Umbilical cord (tissue), 2 donors: ENCODE measurements around the gene TOMM7. TPM values are rescaled to one million over a fixed set of nuclear protein-coding genes. Genes with fewer than 3 reads are reported as not detected.
"Not testable (repeated sequence)": the region's sequence is repeated elsewhere in the genome, so short reads cannot be mapped to it uniquely, and the experiment has no call there.

Source experiments
- DNase-seq: peaks from one replicate; pipeline ENCODE4 v3.0.0-alpha.2; 2015; ENCODE audit warnings: low spot score
- total RNA-seq: library from RNA; depleted of rRNA; stranded (reverse); fragments of >200 nt; gene quantifications from one replicate; pipeline ENCODE4 v1.2.3, GENCODE V29; 2014; ENCODE audit warnings: low replicate concordance; ENCODE audit not compliant: insufficient read depth

TOMM7 gene
- total RNA-seq, 1 donor from 2014 or later: 273 TPM

GRCh38 chr7:22853674-22854157 is 31.1 kb upstream of the TOMM7 start:
- DNase-seq: no peak

- DNase-seq: no peak
Observed at GRCh38 chr7:22853138-22853537, 30.5 kb upstream of the TOMM7 start.

- DNase-seq: no peak
Observed at GRCh38 chr7:22851145-22851544, 28.5 kb upstream of the TOMM7 start.

- not testable (repeated sequence) for DNase-seq
Observed at GRCh38 chr7:22850394-22850793, 27.7 kb upstream of the TOMM7 start.

- DNase-seq: no peak
Observed at GRCh38 chr7:22849662-22850061, 27.0 kb upstream of the TOMM7 start.

GRCh38 chr7:22849172-22849571 is 26.5 kb upstream of the TOMM7 start:
- DNase-seq: no peak

- no peak for DNase-seq
Observed at GRCh38 chr7:22846961-22847360, 24.3 kb upstream of the TOMM7 start.

GRCh38 chr7:22845221-22845834 is 22.7 kb upstream of the TOMM7 start:
- no peak for DNase-seq

GRCh38 chr7:22843681-22844309 is 21.1 kb upstream of the TOMM7 start:
- no peak for DNase-seq

- no peak for DNase-seq
Observed at GRCh38 chr7:22842973-22843372, 20.3 kb upstream of the TOMM7 start.

- DNase-seq: no peak
Observed at GRCh38 chr7:22842383-22842941, 19.8 kb upstream of the TOMM7 start.

- DNase-seq: no peak
Observed at GRCh38 chr7:22841954-22842353, 19.3 kb upstream of the TOMM7 start.

- DNase-seq: no peak
Observed at GRCh38 chr7:22837308-22837707, 14.7 kb upstream of the TOMM7 start.

- DNase-seq: not testable (repeated sequence)
Observed at GRCh38 chr7:22836506-22836905, 13.9 kb upstream of the TOMM7 start.

- no peak for DNase-seq
Observed at GRCh38 chr7:22833957-22834356, 11.3 kb upstream of the TOMM7 start.

GRCh38 chr7:22833113-22833855 is 10.6 kb upstream of the TOMM7 start:
- DNase-seq: no peak

GRCh38 chr7:22832401-22832800 is 9.8 kb upstream of the TOMM7 start:
- no peak for DNase-seq

GRCh38 chr7:22831602-22832305 is 9.1 kb upstream of the TOMM7 start:
- no peak for DNase-seq

- DNase-seq: no peak
Observed at GRCh38 chr7:22827563-22827962, 4.9 kb upstream of the TOMM7 start.

- DNase-seq: no peak
Observed at GRCh38 chr7:22826593-22826992, 3.9 kb upstream of the TOMM7 start.

- DNase-seq: no peak
Observed at GRCh38 chr7:22824760-22825159, 2.1 kb upstream of the TOMM7 start.

GRCh38 chr7:22823142-22823497 is 471 bp upstream of the TOMM7 start:
- no peak for DNase-seq
